NK-92 treated with Interleukin-12 subunit alpha and Interleukin-12 subunit beta, amount 100 ng/mL, for 24 hours (cell line): Measurements from ENCODE around the gene UVRAG.
"Not testable (repeated sequence)": the region's sequence is repeated elsewhere in the genome, so short reads cannot be mapped to it uniquely, and the experiment has no call there.

Experiments used
- DNase-seq: peaks from one replicate; lab custom pipeline; 2025; lab: John Stamatoyannopoulos, UW

Gene UVRAG

GRCh38 chr11:75879737-75880136 lies 64.7 kb downstream of the UVRAG start:
- DNase-seq = no peak

DNA sequence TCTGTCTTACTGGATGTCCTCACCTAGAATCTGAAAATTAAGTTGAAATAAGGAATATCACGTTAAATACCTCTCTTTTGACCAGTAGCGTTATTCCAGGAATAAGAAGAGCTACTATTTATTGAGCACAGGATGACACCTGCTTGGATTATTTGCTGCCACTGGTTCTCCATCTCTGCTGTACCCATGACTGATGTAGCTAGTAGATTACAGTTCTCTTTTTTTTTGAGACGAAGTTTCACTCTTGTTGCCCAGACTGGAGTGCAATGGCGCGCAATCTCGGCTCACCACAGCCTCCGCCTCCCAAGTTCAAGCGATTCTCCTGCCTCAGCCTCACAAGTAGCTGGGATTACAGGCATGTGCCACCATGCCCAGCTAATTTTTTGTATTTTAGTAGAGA lies 65.3 kb downstream of the UVRAG start:
- DNase-seq = not testable (repeated sequence)

DNA sequence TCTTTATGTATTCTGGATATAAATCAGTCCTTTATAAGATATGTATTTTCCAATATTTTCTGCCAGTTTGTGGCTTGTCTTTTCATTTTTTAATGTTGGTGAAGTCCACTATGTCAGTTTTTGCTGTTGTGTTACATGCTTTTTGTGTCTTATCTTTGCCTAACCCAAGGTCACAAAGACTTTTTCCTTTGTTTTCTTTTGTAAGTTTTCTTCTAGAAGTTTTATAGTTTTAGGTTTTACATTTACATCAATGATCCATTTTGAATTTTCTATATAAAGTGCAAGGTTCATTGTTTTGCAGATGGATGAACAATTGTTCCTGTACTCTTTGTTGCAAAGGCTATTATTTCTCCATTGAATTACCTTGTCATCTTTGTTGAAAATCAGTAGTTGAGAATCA lies 69.3 kb downstream of the UVRAG start:
- DNase-seq = no peak

DNA sequence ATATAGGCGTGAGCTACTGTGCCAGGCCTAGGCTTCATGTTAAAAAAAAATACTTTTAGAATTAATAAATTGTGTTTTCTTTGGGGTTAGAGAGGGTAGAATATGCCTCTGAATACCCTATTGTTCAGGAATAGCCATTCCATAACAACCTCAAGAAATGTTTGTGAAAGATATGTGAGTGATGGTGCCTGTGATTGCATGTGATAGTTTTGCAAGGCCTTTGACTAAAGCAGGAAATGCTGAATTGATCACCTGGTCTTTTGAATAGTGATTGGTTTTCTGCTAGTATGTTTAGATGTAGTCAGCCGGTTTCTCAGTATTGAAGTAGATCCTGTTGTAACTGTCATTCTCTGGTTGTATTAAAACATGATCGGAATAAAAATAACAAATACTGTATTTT lies 73.4 kb downstream of the UVRAG start:
- no peak for DNase-seq

- no peak for DNase-seq
These were observed 77.1 kb downstream of the UVRAG start for GRCh38 chr11:75891947-75892739.

DNA sequence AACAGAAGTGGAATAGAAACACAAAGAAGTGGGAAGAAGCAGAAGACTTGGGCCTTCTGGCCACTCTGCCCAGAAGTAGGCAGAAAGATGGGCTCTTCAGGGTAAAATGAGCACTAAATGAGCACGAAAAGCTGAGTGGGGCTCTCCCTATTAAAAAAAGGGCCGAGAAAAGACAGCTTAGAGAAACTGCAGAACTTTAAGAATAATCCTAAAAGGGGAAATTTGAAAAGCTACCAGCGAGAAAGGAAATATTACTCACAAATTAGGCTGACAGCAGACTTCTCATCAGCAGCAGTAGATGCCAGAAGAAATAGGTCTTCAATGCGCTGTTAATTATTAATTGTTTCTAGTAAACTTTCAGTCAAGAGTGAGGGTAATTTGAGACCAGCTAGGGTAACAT lies 78.2 kb downstream of the UVRAG start:
- DNase-seq = no peak

DNA sequence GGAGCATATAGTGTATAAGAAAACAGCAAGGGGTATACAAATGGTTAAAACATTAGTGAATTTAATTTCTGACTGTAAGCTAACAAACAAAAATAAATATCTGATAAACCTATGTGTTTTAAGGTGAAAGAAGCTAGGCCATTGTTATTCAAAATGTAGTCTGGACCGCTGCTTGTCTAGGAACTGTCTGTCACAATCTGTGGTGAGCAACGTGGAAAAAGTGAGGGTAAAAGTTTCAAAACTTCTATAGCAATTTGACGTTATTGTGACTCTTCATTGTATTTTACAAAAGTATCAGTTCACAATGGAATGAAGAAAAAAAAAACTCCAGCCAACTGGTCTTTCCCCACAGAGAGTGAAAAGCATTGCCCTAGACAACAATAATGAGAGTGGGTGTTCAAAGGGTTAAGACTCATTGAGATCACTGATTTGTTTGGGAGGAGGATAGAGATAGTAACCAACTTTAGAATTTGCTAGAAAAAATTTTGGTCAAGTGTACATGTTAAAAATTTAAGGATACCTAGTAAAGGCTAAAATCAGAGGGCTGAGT lies 79.1 kb downstream of the UVRAG start:
- DNase-seq = no peak

GRCh38 chr11:75896843-75897419 lies 81.9 kb downstream of the UVRAG start:
- no peak for DNase-seq

- DNase-seq = no peak
These were observed 83.9 kb downstream of the UVRAG start for GRCh38 chr11:75898871-75899270.

GRCh38 chr11:75899806-75900205 lies 84.8 kb downstream of the UVRAG start:
- DNase-seq = no peak

GRCh38 chr11:75900848-75901247 lies 85.8 kb downstream of the UVRAG start:
- no peak for DNase-seq

DNA sequence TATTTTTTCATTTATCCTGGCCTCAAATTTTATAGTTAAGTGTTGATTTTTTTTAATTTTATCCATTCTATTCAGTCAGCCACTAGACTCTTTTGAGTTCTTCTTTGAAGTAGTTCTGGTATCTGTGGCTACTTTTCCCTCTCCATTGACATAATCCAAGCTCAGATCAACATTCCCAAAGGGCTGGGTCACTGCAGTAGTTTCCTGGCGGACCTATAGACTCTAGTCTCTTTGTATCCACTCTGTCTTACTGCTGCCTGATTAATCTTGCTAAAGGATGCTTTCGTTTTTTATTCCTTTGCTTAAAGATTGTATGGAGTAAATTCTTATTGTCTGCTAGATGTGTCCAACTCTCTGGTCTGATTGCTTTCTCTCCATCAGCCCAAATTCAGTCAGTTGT lies 87.6 kb downstream of the UVRAG start:
- DNase-seq = no peak

GRCh38 chr11:75903276-75903675 lies 88.3 kb downstream of the UVRAG start:
- DNase-seq = no peak

DNA sequence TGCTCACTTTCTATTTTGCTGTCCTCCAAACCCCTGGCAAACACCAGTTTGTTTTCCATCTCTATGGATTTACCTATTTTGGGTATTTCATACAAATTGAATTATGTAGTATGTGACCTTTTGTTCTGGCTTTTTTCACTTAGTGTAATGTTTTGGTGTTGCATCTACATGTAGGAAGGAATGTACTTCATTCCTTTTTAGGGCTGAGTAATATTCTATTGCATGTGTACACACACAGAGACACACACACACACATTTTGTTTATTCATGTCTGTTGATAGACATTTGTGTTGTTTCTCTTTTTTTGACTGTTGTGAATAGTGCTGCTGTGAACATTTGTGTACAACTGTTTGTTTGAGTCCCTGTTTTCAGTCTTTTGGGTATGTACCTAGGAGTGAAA lies 90.4 kb downstream of the UVRAG start:
- DNase-seq = no peak

DNA sequence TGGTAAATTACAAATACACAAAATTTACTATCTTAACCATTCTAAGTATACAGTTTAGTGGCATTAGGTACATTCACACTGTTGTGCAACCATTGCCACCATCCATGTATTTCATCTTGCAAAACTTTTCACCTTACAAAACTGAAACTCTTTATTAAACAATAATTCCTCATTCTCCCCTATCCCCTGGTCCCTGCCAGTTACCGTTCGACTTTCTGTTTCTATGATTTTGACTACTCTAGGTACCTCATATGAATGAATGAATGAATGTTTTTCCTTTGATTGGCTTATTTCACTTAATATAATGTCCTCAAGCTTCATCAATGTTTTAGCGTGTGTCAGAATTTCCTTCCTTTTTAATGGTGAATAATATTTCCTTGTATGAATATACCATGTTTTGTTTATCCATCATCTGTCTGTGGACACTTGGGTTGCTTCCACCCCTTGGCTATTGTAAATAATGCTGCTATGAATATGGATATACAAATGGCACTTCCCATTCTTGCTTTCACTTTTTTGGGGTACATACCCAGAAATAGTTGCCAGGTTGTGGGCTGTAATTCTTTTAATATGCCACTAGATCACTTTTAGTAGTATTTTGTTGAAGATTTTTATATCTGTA lies 93.0 kb downstream of the UVRAG start:
- DNase-seq = no peak

- DNase-seq = no peak
These were observed 95.6 kb downstream of the UVRAG start for GRCh38 chr11:75910426-75911145.

- no peak for DNase-seq
These were observed 96.4 kb downstream of the UVRAG start for GRCh38 chr11:75911459-75911858.

GRCh38 chr11:75913984-75914383 lies 99.0 kb downstream of the UVRAG start:
- DNase-seq = no peak

- no peak for DNase-seq
These were observed 101.9 kb downstream of the UVRAG start for GRCh38 chr11:75916882-75917281.

DNA sequence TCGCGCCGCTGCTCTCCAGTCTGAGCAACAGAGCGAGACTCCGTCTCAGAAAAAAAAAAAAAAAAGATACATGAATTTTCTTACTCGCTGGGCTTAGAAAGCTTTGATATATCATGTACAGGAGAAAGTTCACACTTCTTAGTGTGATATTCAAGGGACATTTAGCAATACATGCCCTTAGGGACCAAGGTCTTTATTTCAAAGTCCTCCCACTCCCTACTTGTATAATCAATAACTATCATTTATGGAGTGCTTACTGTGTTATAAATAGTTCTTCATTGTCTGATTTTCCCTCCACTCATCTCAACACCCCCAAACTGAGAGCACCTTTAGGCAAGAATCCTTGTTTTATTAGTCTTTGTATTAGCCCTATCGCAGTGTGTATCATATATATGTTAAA lies 103.3 kb downstream of the UVRAG start:
- no peak for DNase-seq

DNA sequence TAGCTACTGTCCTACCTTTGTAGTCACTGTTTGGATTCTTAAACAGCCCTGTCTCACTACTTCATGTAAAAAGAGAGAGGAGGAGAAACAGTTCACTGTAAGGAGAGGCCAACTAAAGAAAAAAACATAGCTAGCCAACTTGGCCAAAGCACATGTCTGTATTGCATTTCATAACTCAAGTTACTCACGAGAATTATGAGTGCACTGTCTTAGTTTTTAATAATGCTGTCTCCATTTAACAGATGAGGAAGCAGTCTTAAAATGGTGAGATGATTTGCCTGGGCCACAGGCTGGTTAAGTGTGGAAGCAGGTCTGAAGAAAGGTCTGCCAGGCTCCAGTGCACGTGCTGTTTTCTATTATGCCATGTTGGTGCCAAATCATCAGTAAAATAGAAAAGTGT lies 104.5 kb downstream of the UVRAG start:
- DNase-seq = no peak

DNA sequence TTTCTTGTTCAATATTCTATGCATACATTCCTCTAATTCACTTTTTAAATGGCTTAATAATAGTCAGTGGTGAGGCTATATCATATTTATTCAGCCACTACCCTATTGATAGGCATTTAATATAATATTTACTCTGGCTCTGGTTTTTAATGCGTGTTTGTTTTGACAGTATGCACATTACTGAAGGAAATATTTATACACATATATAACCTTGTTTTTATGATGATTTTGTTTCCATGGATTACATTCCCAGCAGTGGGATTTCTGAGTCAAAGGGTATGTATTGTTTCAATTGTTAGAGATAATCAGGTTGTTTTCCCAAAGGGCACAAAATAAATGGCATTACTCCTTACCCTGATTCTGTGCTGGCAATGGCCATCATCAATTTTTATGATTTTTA lies 105.8 kb downstream of the UVRAG start:
- no peak for DNase-seq

- no peak for DNase-seq
These were observed 106.8 kb downstream of the UVRAG start for GRCh38 chr11:75921808-75922207.
